ENCODE results near the gene WDR90.

DNA sequence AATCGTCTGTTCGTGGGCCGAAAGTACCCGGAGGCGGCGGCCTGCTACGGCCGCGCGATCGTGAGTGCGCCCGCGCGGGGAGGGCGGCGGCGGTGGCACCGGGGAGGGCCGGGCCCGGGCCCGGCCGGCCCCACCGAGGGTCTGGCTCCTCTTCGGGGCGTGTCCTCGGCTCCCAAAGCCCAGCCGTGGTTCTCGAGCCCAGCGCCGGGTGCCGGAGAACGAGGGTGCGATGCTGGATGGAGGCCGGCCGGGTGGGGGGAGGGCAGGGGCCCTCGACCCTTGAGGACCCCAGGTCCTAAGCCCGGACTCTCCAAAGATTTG is 31.4 kb downstream of the WDR90 start:
- TF ChIP-seq PHF8 (IDR thresholded peaks at IDR 0.05; ENCODE audit: borderline replicate concordance, low read depth), result no peak
- TF ChIP-seq, protein P1, sequence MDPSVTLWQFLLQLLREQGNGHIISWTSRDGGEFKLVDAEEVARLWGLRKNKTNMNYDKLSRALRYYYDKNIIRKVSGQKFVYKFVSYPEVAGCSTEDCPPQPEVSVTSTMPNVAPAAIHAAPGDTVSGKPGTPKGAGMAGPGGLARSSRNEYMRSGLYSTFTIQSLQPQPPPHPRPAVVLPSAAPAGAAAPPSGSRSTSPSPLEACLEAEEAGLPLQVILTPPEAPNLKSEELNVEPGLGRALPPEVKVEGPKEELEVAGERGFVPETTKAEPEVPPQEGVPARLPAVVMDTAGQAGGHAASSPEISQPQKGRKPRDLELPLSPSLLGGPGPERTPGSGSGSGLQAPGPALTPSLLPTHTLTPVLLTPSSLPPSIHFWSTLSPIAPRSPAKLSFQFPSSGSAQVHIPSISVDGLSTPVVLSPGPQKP (IDR thresholded peaks at IDR 0.05; ENCODE audit: low read depth, low read length), result no peak
- no peak for TF ChIP-seq MYC (IDR thresholded peaks at IDR 0.05; ENCODE audit: borderline replicate concordance, low read length)
- no peak for TF ChIP-seq NFE2L2 (conservative IDR thresholded peaks at IDR 0.05; ENCODE audit: low read length)
- TF ChIP-seq, protein P2, sequence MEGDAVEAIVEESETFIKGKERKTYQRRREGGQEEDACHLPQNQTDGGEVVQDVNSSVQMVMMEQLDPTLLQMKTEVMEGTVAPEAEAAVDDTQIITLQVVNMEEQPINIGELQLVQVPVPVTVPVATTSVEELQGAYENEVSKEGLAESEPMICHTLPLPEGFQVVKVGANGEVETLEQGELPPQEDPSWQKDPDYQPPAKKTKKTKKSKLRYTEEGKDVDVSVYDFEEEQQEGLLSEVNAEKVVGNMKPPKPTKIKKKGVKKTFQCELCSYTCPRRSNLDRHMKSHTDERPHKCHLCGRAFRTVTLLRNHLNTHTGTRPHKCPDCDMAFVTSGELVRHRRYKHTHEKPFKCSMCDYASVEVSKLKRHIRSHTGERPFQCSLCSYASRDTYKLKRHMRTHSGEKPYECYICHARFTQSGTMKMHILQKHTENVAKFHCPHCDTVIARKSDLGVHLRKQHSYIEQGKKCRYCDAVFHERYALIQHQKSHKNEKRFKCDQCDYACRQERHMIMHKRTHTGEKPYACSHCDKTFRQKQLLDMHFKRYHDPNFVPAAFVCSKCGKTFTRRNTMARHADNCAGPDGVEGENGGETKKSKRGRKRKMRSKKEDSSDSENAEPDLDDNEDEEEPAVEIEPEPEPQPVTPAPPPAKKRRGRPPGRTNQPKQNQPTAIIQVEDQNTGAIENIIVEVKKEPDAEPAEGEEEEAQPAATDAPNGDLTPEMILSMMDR (IDR thresholded peaks at IDR 0.05), result no peak
- TF ChIP-seq, protein P3, sequence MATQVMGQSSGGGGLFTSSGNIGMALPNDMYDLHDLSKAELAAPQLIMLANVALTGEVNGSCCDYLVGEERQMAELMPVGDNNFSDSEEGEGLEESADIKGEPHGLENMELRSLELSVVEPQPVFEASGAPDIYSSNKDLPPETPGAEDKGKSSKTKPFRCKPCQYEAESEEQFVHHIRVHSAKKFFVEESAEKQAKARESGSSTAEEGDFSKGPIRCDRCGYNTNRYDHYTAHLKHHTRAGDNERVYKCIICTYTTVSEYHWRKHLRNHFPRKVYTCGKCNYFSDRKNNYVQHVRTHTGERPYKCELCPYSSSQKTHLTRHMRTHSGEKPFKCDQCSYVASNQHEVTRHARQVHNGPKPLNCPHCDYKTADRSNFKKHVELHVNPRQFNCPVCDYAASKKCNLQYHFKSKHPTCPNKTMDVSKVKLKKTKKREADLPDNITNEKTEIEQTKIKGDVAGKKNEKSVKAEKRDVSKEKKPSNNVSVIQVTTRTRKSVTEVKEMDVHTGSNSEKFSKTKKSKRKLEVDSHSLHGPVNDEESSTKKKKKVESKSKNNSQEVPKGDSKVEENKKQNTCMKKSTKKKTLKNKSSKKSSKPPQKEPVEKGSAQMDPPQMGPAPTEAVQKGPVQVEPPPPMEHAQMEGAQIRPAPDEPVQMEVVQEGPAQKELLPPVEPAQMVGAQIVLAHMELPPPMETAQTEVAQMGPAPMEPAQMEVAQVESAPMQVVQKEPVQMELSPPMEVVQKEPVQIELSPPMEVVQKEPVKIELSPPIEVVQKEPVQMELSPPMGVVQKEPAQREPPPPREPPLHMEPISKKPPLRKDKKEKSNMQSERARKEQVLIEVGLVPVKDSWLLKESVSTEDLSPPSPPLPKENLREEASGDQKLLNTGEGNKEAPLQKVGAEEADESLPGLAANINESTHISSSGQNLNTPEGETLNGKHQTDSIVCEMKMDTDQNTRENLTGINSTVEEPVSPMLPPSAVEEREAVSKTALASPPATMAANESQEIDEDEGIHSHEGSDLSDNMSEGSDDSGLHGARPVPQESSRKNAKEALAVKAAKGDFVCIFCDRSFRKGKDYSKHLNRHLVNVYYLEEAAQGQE (IDR thresholded peaks at IDR 0.05), result no peak
- TF ChIP-seq CBX8 (IDR thresholded peaks at IDR 0.05), result no peak
- TF ChIP-seq, protein P4, sequence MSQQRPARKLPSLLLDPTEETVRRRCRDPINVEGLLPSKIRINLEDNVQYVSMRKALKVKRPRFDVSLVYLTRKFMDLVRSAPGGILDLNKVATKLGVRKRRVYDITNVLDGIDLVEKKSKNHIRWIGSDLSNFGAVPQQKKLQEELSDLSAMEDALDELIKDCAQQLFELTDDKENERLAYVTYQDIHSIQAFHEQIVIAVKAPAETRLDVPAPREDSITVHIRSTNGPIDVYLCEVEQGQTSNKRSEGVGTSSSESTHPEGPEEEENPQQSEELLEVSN (IDR thresholded peaks at IDR 0.05; ENCODE audit: borderline replicate concordance, low read depth), result no peak
- no peak for TF ChIP-seq KDM5A (IDR thresholded peaks at IDR 0.05)
